NT2/D1 (cell line): ENCODE results near the gene HMGA1.
A peak's percentile ranks its signal among the peaks of the same experiment; 100 is the strongest.

ENCODE experiments used
- DNase-seq: peaks from one replicate; pipeline ENCODE4 v3.0.0-alpha.2; 2011; ENCODE audit warnings: low read depth, low spot score
- H3K27me3 ChIP-seq: 2 replicates; pipeline ENCODE4 v1.6.0; 2011; ENCODE audit warnings: mild to moderate bottlenecking; ENCODE audit not compliant: insufficient read length, insufficient read depth
- H3K36me3 ChIP-seq: 2 replicates; pipeline ENCODE4 v1.6.1; 2011; ENCODE audit warnings: mild to moderate bottlenecking, low read length, mixed read lengths; ENCODE audit not compliant: insufficient read depth, insufficient read length
- H3K4me1 ChIP-seq: 2 replicates; pipeline ENCODE4 v1.5.1; 2011; ENCODE audit not compliant: insufficient read depth, insufficient read length
- H3K4me3 ChIP-seq: 2 replicates; pipeline ENCODE4 v1.5.1; 2011; ENCODE audit warnings: low read depth; ENCODE audit not compliant: insufficient read length
- H3K9ac ChIP-seq: 2 replicates; pipeline ENCODE4 v1.6.0; 2011; ENCODE audit warnings: low read depth; ENCODE audit not compliant: insufficient read length
- H3K9me3 ChIP-seq: 2 replicates; pipeline ENCODE4 v1.5.1; 2011; ENCODE audit warnings: mild to moderate bottlenecking, low read length; ENCODE audit not compliant: insufficient read depth
- SUZ12 ChIP-seq: IDR thresholded peaks from 2 replicates; pipeline ENCODE4 v1.6.1; 2011; ENCODE audit not compliant: insufficient read length, insufficient read depth; ENCODE audit errors: extremely low read depth
- YY1 ChIP-seq: IDR thresholded peaks from 2 replicates; pipeline ENCODE4 v1.6.1; 2011; ENCODE audit not compliant: insufficient read length, insufficient read depth
- ZNF274 ChIP-seq: IDR thresholded peaks from 2 replicates; pipeline ENCODE4 v1.6.1; 2011; ENCODE audit warnings: mild to moderate bottlenecking, low read depth, low read length

The HMGA1 gene

DNA sequence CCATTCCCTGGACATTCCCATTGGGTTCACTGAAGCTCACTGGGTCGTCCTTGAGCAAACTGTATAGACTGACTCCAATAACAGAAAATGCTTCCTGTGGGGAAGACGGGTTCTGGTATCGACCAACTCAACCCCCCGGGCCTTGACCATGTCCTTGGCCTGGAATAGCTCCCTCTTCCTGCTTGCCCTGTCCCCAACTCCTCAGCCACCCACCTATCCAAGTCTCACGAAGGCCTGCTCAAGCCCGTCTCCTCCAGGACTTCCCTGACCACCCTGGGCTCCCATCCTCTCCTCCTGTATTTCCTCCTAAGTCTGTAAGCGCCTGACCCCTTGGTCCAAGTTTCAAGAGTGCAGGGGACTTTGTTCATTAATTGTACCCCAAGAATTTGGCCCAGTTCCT lies 2.8 kb upstream of the HMGA1 start:
- H3K4me3 ChIP-seq, result peak overlapping the region; percentile 65
- H3K27me3 ChIP-seq, result no peaks in the 10 kb centered on the region
- H3K36me3 ChIP-seq, result peaks cover 14% of the 10 kb centered on the region
- H3K9ac ChIP-seq, result peak overlapping the region; percentile 94
- TF ChIP-seq ZNF274 (no peak), SUZ12 (no peak), YY1 (no peak)
- DNase-seq, result no peak
- peaks cover 4% of the 10 kb centered on the region for H3K4me1 ChIP-seq
- no peaks in the 10 kb centered on the region for H3K9me3 ChIP-seq

DNA sequence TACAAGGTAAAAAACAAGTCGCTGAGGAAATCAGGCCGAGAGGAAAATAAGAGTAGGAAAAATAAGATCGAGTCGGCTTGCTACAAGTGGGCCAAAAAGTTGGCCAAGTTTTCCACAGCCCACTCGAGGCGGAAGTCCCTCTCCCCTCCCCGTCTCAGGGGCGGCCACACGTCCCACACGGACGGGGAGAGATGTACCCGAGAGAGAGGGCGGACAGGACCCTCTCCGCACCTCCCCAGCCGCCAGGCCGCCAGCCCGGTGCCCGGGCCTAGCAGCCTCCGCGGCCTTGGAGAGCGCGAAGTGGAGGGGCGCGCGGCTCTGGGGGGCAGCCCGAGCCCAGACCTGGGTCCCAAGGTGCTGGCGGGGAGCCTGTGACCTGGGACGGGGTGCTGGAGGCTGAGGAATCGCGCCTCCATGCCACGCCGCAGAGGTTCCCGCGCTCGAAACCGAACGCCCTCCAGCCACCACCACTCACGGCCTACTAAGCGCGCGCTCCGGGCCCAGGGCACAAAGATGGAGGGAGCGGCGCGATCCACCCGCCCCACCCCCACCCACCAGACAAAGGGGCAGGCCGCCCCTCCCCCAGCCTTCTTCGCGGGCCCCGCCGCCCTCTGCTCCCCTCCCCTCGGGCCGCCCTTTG lies 1.9 kb upstream of the HMGA1 start:
- no peaks in the 10 kb centered on the region for H3K27me3 ChIP-seq
- H3K9ac ChIP-seq, result peak overlapping the region; percentile 94
- no peak for TF ChIP-seq ZNF274
- no peak for TF ChIP-seq SUZ12
- no peak for TF ChIP-seq YY1
- peaks cover 22% of the 10 kb centered on the region for H3K36me3 ChIP-seq
- H3K9me3 ChIP-seq, result no peaks in the 10 kb centered on the region
- no peak for DNase-seq
- H3K4me1 ChIP-seq, result peaks cover 4% of the 10 kb centered on the region
- peak overlapping the region; percentile 65 for H3K4me3 ChIP-seq

DNA sequence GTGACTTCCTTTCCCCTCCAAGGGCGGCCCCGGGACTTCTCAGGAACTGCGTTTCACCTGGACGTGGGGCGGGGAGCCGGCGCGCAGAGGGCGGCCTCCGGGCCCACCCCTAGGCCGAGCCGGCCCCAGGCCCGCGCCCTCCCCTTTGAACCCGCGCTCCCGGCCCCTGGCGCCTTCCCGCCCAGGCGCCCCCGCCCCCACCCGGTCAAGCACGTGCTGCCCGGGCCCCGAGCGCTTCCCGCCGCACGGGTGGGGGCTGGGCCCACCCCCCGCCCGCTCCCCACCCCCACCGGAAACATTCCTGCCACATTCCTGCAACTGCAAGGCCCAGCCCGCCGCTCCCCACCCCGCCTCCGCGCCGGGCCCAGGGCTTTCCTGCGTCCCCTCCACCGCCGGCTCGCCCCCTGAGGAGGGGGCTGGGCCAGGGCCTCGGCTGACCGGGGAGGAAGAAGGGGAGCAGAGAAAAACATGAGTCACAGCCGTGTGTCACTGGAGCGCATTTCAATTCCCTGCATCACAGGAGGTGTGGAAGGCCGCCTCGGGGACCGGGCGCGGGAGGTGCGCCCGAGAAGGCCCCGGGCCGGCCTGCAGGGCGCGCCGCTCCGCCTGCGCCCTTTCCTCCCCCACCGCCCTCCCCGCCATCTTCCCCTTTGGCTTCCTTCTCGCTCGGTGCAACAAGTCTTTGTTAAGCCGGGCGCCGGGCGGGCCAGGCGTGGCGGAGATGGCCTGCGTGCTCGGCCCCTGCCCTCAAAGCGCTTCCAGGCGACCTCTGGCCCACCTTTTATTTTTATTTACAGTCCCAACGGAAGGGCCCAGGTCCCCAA lies 1.2 kb upstream of the HMGA1 start:
- Histone ChIP-seq H3K4me3 (peak overlapping the region; percentile 91), H3K4me1 (peaks cover 8% of the 10 kb centered on the region), H3K36me3 (peaks cover 30% of the 10 kb centered on the region), H3K9ac (peak overlapping the region; percentile 97), H3K27me3 (no peaks in the 10 kb centered on the region), H3K9me3 (no peaks in the 10 kb centered on the region)
- TF ChIP-seq ZNF274 (no peak), YY1 (peak; percentile 18), SUZ12 (no peak)
- DNase-seq, result no peak

DNA sequence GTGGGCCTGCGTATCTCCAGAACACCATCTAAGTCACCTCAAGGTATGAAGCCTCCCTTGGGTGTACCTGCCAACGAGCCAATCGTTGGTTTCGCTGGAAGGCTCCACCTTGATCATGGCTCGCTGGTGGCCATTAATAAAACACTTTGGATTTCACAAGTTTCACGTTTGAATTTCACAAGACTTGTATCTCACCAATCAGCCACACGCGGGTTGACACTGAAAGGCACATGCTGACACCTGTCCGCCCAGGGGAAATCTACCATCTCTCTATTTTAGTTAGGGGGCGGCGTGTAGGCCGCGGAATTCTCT lies 586 bp upstream of the HMGA1 start:
- Histone ChIP-seq H3K27me3 (no peaks in the 10 kb centered on the region), H3K4me1 (peaks cover 8% of the 10 kb centered on the region), H3K4me3 (peak overlapping the region; percentile 91), H3K9ac (peak overlapping the region; percentile 97), H3K9me3 (no peaks in the 10 kb centered on the region), H3K36me3 (peaks cover 35% of the 10 kb centered on the region)
- no peak for DNase-seq
- TF ChIP-seq ZNF274 (no peak), SUZ12 (no peak)

DNA sequence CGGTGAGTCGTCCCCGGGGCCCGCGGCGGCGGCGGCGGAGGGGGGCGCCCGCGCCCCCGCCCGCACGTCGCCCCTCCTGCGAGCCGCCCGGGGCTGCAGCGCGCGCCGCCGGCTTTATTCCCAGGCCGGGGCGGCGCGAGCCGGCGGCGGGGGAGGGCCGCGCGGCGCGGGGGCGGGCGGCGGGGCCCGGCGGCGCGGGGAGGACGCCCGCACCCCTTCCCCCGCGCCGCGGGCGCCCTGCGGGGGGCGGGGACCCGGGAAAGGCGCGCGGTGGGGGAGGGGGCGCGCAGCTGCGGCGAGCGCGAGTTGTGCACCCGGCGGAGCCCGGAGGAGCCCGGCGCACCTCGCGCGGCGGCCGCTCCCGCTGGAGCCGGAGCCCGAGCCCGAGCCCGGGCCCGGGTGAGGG lies 646 bp downstream of the HMGA1 start:
- H3K36me3 ChIP-seq, result peaks cover 48% of the 10 kb centered on the region
- DNase-seq, result no peak

DNA sequence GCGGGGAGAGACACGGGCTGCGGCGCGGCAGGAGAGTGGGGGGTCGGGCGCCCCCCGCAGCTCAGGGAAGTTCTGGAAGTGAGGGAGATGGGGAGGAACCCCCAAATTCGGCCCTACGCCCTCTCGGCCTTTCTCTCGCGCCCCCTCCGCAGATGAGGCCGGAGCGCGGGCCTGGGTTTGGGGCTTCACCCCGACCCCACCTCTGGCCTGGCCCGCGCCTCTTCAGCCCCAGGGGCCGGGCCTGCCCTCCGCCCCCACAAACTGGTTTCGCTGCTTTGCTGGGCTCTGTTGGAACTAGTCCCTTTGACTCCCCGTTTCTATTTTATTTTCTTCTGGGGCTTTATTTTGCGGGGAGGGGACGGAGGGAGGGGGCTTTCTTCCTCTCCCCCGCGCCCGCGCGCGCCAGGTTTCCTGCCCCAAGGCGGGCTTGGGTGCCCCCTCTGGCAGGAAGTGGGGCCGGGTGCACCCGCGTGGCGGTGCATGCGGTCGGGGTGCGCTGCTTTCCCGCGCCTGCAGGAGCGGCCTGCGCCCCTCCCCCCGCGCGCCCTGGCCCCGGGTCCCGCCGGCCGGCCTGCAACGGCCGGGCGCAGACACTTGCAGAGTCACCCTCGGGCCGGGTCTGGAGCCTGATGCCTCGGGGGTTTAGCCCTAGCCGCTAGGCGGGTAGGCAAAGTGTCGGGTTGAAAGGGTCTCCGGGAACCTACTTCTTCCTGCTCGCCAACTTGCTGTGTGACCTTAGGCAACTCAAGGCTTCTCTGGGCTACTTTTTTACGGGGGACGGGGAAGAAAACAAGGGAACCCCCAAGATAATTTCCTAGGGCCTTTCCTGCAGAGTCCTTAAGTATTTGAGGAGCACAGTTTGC lies 1.3 kb downstream of the HMGA1 start:
- H3K4me1 ChIP-seq, result peaks cover 15% of the 10 kb centered on the region
- peaks cover 54% of the 10 kb centered on the region for H3K36me3 ChIP-seq
- H3K27me3 ChIP-seq, result no peaks in the 10 kb centered on the region
- peak overlapping the region; percentile 80 for H3K4me3 ChIP-seq
- DNase-seq, result no peak
- peak overlapping the region; percentile 95 for H3K9ac ChIP-seq
- no peak for TF ChIP-seq ZNF274
- no peak for TF ChIP-seq SUZ12
- no peak for TF ChIP-seq YY1
- H3K9me3 ChIP-seq, result no peaks in the 10 kb centered on the region

More for the DNA sequence above, 646 bp downstream of the HMGA1 start:
- H3K9me3 ChIP-seq, result no peaks in the 10 kb centered on the region
- H3K4me3 ChIP-seq, result peak overlapping the region; percentile 91
- peaks cover 15% of the 10 kb centered on the region for H3K4me1 ChIP-seq
- H3K9ac ChIP-seq, result peak overlapping the region; percentile 95
- H3K27me3 ChIP-seq, result no peaks in the 10 kb centered on the region
- no peak for TF ChIP-seq YY1
- TF ChIP-seq SUZ12, result no peak
- TF ChIP-seq ZNF274, result no peak
